KBM-7 (cell line): ENCODE measurements around the gene RHOV.

ENCODE experiments used
- DNase-seq: peaks from one replicate; pipeline ENCODE4 v3.0.0-alpha.2; 2015
- in situ Hi-C: fragments of 300-500 bp; cut with MboI; formaldehyde crosslinking; loops from 2 replicates; pipeline ENCODE4 v1.14.3; 2020; ENCODE audit warnings: low sequenced_read_pairs, low pct_unique_long_range_greater_than_20kb, mixed read lengths

The RHOV gene

GRCh38 chr15:40828447-40829036 lies 45.5 kb downstream of the RHOV start, which contains the start of gene PPP1R14D:
Gene PPP1R14D (minus strand): TSS chr15:40828708. CDS start chr15:40828641, 67 bp downstream.
- DNase-seq = no peak
- in situ Hi-C loops = no loop called here

- in situ Hi-C loops = no loop called here
- DNase-seq = no peak
Measured at GRCh38 chr15:40826423-40827075, 47.5 kb downstream of the RHOV start.

GRCh38 chr15:40825661-40826422 lies 48.2 kb downstream of the RHOV start:
- no peak for DNase-seq
- in situ Hi-C loops = no loop called here

DNA sequence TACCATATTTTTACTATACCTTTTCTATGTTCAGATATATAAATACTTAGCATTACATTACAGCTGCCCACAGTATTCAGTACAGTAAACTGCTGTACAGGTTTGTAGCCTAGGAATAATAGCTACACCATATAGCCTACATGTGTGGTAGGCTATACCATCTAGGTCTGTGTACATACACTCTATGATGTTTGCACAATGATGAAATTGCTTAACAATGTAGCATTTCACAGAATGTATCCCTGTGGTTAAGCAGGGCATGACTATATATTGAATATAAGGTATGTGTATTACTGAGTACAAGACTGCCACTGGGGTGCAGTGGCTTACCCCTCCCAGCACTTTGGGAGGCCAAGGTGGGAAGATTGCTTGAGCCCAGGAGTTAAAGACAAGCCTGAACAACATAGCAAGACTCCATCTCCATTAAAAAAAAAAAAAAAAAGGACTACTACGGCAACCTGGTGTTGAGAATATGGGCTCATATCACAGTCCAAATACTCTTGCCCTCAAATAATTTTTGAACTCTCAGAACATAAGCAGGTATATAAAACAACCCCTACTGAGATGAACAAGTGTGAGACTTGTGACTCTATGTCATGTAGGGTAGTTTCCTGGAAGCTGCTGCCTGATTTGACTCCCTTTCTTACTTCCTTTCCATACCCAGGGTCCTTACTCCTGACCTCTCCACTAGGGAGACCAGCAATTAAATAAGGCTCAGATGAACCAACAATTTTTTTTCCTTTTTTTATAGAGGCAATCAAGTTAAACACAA lies 50.3 kb downstream of the RHOV start:
- in situ Hi-C loops = no loop called here
- DNase-seq = no peak
